22Rv1 (cell line): ENCODE measurements around the gene ESYT3.

ENCODE experiments used
- ZFX ChIP-seq: fragments of 450-650 bp; IDR thresholded peaks from 2 replicates; pipeline ENCODE4 v1.6.1; 2017; ENCODE audit warnings: antibody characterized with exemption, borderline replicate concordance
- TF ChIP-seq, protein P1 (sequence below): fragments of 450-650 bp; IDR thresholded peaks from 2 replicates; pipeline ENCODE4 v1.5.1; 2017; ENCODE audit warnings: mild to moderate bottlenecking

DNA sequence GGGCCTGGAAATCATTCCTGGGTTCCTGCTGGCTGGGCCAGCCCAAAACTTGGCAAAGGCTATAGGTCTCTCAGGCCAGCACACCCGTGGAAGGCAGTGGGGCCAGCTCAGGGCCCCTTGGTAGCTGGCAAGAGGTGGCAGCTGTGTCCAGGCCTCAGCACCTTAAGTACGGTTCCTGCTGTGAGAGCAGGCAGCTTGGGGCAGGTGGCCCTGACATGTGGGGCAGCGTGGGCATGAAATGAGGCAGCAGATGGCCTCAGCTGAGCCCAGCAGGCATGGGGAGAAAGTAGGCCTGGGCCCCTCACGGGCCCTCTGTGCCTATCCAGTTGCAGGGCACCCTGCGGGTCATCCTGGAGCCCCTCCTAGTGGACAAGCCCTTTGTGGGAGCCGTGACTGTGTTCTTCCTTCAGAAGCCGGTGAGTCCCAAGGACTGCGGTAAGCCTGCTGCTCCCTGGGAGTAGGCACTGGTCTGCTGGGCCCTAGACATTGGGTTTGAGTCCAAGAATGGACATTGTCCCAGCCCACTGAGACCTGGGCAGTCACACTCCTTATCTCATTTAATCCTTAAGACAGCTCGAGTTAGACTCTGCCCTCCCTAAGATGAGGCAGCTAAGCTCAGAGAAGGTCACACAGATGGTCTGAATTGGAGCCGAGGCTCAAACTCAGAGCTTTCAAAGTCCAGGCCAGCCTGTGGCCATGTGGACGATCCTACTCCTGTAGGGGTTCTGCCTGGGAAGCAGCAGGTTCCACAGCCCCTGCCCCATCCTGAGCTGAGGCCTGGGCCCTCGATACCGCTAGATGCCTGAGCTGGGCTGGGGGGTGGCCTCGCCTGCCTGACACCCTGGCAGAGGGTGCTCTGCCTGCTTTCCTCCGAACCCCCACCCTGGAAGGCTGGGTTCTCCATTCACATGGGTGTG, 25.5 kb downstream of the ESYT3 start:
- TF ChIP-seq, protein P1, sequence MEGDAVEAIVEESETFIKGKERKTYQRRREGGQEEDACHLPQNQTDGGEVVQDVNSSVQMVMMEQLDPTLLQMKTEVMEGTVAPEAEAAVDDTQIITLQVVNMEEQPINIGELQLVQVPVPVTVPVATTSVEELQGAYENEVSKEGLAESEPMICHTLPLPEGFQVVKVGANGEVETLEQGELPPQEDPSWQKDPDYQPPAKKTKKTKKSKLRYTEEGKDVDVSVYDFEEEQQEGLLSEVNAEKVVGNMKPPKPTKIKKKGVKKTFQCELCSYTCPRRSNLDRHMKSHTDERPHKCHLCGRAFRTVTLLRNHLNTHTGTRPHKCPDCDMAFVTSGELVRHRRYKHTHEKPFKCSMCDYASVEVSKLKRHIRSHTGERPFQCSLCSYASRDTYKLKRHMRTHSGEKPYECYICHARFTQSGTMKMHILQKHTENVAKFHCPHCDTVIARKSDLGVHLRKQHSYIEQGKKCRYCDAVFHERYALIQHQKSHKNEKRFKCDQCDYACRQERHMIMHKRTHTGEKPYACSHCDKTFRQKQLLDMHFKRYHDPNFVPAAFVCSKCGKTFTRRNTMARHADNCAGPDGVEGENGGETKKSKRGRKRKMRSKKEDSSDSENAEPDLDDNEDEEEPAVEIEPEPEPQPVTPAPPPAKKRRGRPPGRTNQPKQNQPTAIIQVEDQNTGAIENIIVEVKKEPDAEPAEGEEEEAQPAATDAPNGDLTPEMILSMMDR: no peak
- TF ChIP-seq ZFX: no peak
